Lower leg skin (tissue), 4 donors: ENCODE data around the gene MACO1. TPM values are rescaled to one million over a fixed set of nuclear protein-coding genes. Genes with fewer than 3 reads are reported as not detected.

ENCODE experiments used
- DNase-seq, 2 donors: peaks; one replicate each; pipeline ENCODE4 v3.0.0-alpha.2; 2019; ENCODE audit warnings: low spot score in 2 of 2
- H3K4me3 ChIP-seq: fragments of 200-600 bp; sonication (generic); 2 replicates; pipeline ENCODE4 v1.5.1; 2017; ENCODE audit warnings: mild to moderate bottlenecking, low read depth; ENCODE audit not compliant: poor library complexity, severe bottlenecking
- POLR2A ChIP-seq, 2 donors: fragments of 450-650 bp; IDR thresholded peaks; one replicate each; pipeline ENCODE4 v1.6.1; 2016 to 2017; ENCODE audit warnings: antibody characterized with exemption in 2 of 2, mild to moderate bottlenecking in 1 of 2, moderate library complexity in 1 of 2
- WGBS, 2 donors: methylation state at CpG; one replicate each; pipeline ENCODE4 v1.1.5; 2018; 5-methylcytosine and 5-hydroxymethylcytosine counted together
- intact Hi-C: fragments of 100-400 bp; cut with DNase I; formaldehyde crosslinking; loops from one replicate; pipeline ENCODE4 v1.15.0; 2023; ENCODE audit warnings: low total_unique reads
- total RNA-seq, 4 donors: library from RNA; depleted of rRNA; stranded (reverse); fragments of >200 nt; gene quantifications; one replicate each; pipeline ENCODE4 v1.1.0, GENCODE V29; 2016
- TF ChIP-seq, protein P1 (sequence below), 3 donors: fragments of 450-650 bp; IDR thresholded peaks; one replicate each; pipeline ENCODE4 v1.5.1; 2016; ENCODE audit warnings: antibody characterized with exemption in 3 of 3, mild to moderate bottlenecking in 3 of 3, moderate library complexity in 2 of 3

The MACO1 gene
- total RNA-seq, 4 donors from 2014 or later: 14.2 to 20.4 (median 16.4) TPM

DNA sequence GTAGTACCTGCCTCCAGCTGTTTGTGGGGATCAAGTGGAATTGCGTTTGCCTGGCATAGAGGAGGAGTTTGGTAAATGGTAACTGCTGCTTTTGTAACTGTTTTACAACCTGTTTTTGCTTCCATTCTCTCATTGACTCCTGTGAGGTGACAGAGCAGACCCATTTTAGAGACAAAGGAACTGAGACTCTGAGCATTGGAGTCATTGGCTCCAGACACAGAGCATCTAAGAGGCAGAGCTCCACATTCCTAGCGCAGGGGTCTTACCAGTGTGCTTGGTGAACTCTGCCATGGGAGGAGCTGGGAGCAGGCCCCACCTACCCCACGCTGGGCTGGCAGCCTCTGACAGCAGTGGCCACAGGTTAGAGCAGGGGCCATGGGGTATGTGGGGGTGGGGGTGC lies 115.1 kb downstream of the MACO1 start:
- TF ChIP-seq, protein P1, sequence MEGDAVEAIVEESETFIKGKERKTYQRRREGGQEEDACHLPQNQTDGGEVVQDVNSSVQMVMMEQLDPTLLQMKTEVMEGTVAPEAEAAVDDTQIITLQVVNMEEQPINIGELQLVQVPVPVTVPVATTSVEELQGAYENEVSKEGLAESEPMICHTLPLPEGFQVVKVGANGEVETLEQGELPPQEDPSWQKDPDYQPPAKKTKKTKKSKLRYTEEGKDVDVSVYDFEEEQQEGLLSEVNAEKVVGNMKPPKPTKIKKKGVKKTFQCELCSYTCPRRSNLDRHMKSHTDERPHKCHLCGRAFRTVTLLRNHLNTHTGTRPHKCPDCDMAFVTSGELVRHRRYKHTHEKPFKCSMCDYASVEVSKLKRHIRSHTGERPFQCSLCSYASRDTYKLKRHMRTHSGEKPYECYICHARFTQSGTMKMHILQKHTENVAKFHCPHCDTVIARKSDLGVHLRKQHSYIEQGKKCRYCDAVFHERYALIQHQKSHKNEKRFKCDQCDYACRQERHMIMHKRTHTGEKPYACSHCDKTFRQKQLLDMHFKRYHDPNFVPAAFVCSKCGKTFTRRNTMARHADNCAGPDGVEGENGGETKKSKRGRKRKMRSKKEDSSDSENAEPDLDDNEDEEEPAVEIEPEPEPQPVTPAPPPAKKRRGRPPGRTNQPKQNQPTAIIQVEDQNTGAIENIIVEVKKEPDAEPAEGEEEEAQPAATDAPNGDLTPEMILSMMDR (IDR thresholded peaks at IDR 0.05): no peak
- no peak for TF ChIP-seq POLR2A (IDR thresholded peaks at IDR 0.05)
- 75 to 94% methylated on average over 3 of the region's 3 CpGs for WGBS, 2 donors
- H3K4me3 ChIP-seq: no peak overlapping the region
- intact Hi-C loops: no loop called here
- no peak for DNase-seq

- no peak for TF ChIP-seq POLR2A (IDR thresholded peaks at IDR 0.05)
- TF ChIP-seq, protein P1 (IDR thresholded peaks at IDR 0.05): no peak
- intact Hi-C loops: no loop called here
- 75 to 100% methylated on average over 1 of the region's 1 CpG for WGBS, 2 donors
- no peak for DNase-seq
- no peak overlapping the region for H3K4me3 ChIP-seq
Observed at GRCh38 chr1:25546193-25546592, 115.5 kb downstream of the MACO1 start.

GRCh38 chr1:25548601-25549000 lies 117.9 kb downstream of the MACO1 start:
- H3K4me3 ChIP-seq: no peak overlapping the region
- TF ChIP-seq, protein P1 (IDR thresholded peaks at IDR 0.05): no peak
- TF ChIP-seq POLR2A (IDR thresholded peaks at IDR 0.05): no peak
- no peak for DNase-seq
- 76 to 79% methylated on average over 4 of the region's 4 CpGs for WGBS, 2 donors
- intact Hi-C loops: no loop called here

DNA sequence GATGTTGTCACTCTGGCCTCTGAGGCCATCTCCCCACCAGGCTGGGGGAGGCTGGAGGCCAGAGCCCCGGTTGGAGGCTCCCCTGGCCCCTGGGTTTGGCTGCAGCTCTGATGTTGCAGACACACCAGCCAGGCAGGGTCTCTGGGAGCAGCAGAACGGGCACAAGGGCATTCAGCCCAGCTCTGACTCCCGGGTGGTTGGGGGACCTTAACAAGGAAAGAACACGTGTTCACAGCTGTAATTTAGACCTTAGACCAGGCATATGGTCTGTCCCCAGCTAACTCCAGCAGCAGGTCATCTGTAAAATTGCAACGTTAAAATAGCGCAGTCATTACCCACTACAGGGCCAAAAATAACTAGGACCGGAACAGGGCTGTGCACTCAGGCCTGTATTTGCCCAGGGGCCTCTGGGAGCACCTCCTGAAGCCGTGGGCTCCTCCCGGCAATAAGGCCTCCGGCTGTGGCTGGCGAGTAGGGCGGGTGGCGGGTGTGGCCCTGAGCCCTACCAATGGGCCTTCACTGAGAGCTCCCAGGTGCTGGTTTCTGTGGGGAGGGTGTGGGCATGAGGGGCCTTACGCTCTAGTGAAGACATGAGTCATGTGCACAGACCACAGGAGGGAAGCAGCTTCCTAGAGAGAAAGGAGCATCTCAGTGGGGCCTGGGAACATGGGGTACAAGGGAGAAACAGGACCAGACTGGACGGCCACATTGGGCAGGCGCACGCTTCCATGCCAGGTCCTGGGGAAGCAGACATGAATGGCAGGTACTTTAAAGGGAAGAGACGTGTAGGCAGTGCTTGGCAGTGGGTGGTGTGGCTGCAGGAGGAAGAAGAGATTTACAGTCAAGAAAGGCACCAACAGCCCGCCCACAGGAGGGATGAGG lies 118.8 kb downstream of the MACO1 start:
- TF ChIP-seq, protein P1 (IDR thresholded peaks at IDR 0.05): no peak
- no peak for TF ChIP-seq POLR2A (IDR thresholded peaks at IDR 0.05)
- intact Hi-C loops: no loop called here
- DNase-seq: no peak
- WGBS, 2 donors: 45 to 51% methylated on average over 18 to 19 of the region's 19 CpGs
- no peak overlapping the region for H3K4me3 ChIP-seq

Other genes with a start within 250 kb of the MACO1 start
- gene SYF2, start 198.4 kb upstream of the MACO1 start, total RNA-seq: 10 to 100 TPM; 53.4 to 65.7 (median 61.9) TPM
- 100 to 1,000 TPM in 2 of 4 donors, 10 to 100 TPM in 2; 70.9 to 148 (median 110) TPM for gene RSRP1, start 183.4 kb upstream of the MACO1 start, total RNA-seq
- gene RHD, start 158.4 kb upstream of the MACO1 start, total RNA-seq: not detected
- gene TMEM50A, start 92.6 kb upstream of the MACO1 start, total RNA-seq: 10 to 100 TPM; 63.5 to 89.7 (median 77.2) TPM
- 1 to 10 TPM in 1 of 4 donors, under 1 TPM in 2, not detected in 1; 0.16 to 1.4 (median 0.61) TPM for gene RHCE, start 10.1 kb upstream of the MACO1 start, total RNA-seq
- 10 to 100 TPM; 26.9 to 36.7 (median 27.2) TPM for gene LDLRAP1, start 112.7 kb downstream of the MACO1 start, total RNA-seq
- gene MAN1C1, start 185.9 kb downstream of the MACO1 start, total RNA-seq: 1 to 10 TPM; 5.9 to 7.3 (median 6.6) TPM